Heart left ventricle (tissue), 16 donors: ENCODE measurements around the gene PHF2. TPM values are rescaled to one million over a fixed set of nuclear protein-coding genes. Genes with fewer than 3 reads are reported as not detected.

ENCODE experiments used
- ATAC-seq, 4 donors: fragments of 200-7000 bp; cut with Tn5 transposase; one replicate each; pipeline ENCODE4 v1.9.1; 2020 to 2022; ENCODE audit warnings: moderate library complexity in 4 of 4, mild to moderate bottlenecking in 3 of 4, moderate number of reproducible peaks in 1 of 4
- DNase-seq, 5 donors: peaks; one replicate each; pipeline ENCODE4 v3.0.0-alpha.2; 2020
- H3K27ac ChIP-seq, 12 donors: fragments of 200-600 bp; sonication (generic) in 4 of 12; one replicate each; pipeline versions ENCODE4 v1.5.0 to v1.8.0; 2016 to 2022; ENCODE audit warnings: mild to moderate bottlenecking in 2 of 12
- H3K27me3 ChIP-seq, 9 donors: fragments of 200-600 bp; sonication (generic) in 2 of 9; one replicate each; pipeline versions ENCODE4 v1.5.1 to v1.8.0; 2016 to 2022; ENCODE audit warnings: mild to moderate bottlenecking in 3 of 9
- H3K36me3 ChIP-seq, 9 donors: fragments of 200-600 bp; sonication (generic) in 2 of 9; one replicate each; pipeline versions ENCODE4 v1.5.0 to v1.8.0; 2018 to 2022; ENCODE audit warnings: mild to moderate bottlenecking in 2 of 9
- H3K4me1 ChIP-seq, 12 donors: fragments of 200-600 bp; sonication (generic) in 4 of 12; one replicate each; pipeline versions ENCODE4 v1.5.0 to v1.8.0; 2016 to 2022; ENCODE audit warnings: mild to moderate bottlenecking in 3 of 12
- H3K4me3 ChIP-seq, 12 donors: fragments of 200-600 bp; sonication (generic) in 4 of 12; one replicate each; pipeline versions ENCODE4 v1.5.0 to v1.8.0; 2017 to 2022; ENCODE audit warnings: mild to moderate bottlenecking in 9 of 12, moderate library complexity in 4 of 12
- H3K9me3 ChIP-seq, 12 donors: fragments of 200-600 bp; sonication (generic) in 4 of 12; one replicate each; pipeline versions ENCODE4 v1.5.0 to v1.8.0; 2016 to 2022; ENCODE audit warnings: mild to moderate bottlenecking in 1 of 12
- POLR2A ChIP-seq, 2 donors: fragments of 450-650 bp; IDR thresholded peaks; one replicate each; pipeline ENCODE4 v1.6.1; 2017; ENCODE audit warnings: antibody characterized with exemption in 2 of 2, mild to moderate bottlenecking in 2 of 2, moderate library complexity in 2 of 2
- WGBS, 4 donors: extraction: QIAGEN DNeasy Blood & Tissue Kit in 2 of 4; methylation state at CpG; one replicate each; pipeline versions ENCODE4 v1.1.5 to v1.1.7; 2013 to 2018; 5-methylcytosine and 5-hydroxymethylcytosine counted together
- intact Hi-C, 10 donors: fragments of 100-400 bp; cut with DNase I; formaldehyde crosslinking; loops; one replicate each; pipeline versions ENCODE4 v1.11.1 to v1.14.2; 2022
- polyA plus RNA-seq, 2 donors: library from polyadenylated mRNA; stranded (reverse); fragments of 200-250 nt; gene quantifications; one replicate each; pipeline ENCODE4 v1.2.3, GENCODE V29; 2013
- total RNA-seq, 9 donors: library from RNA; depleted of rRNA in 2 of 9; stranded (reverse); fragments of >200 nt in 2 of 9; fragmentation: NEBNext Ultra II Directional in 3 of 9; extraction: Animal tissue kit (Norgen Biotek cat#: 25700) in 3 of 9; gene quantifications; one replicate each; pipeline versions ENCODE4 v1.1.0 to v1.2.4, GENCODE V29; 2016 to 2023
- TF ChIP-seq, protein P1 (sequence below), 12 donors: fragments of 200-600 bp; sonication (generic) in 4 of 12; IDR thresholded peaks; one replicate each; pipeline versions ENCODE4 v1.5.0 to v1.8.0; 2018 to 2022; ENCODE audit warnings: antibody characterized with exemption in 12 of 12, mild to moderate bottlenecking in 5 of 12
- donor health status: ischemic (EF 13 %, LVEDD 7.1; RV severe dilation, severe dysfunction).
- donor health status: healthy with polysubstance abuse.
- donor health status: DM: no; HTN: yes; CAD: no.
- donor health status: DM: no; HTN: no; CAD: no.
- donor health status: ischemic (EF 25% LVEDD 6.9; RV normal size, moderate dysfunction).
- donor health status: ischemic (EF 25% LVEDD 5.7; RV mildly dilated, moderate dysfunction).
- donor health status: healthy.
- donor health status: DM: yes; HTN: yes; CAD: no.
- donor health status: ischemic (EF 35%, LVEDD 5.7; RV mildly dilated, moderate dysfunction).
- donor health status: nonischemic (EF 11% LVEDD 7.7; RV severe dilation, severe dysfunction).
- donor health status: DM: yes; HTN: yes; CAD: no.
- donor health status: PGD.
- donor health status: ischemic (EF 29% LVEDD 5.4; RV normal size, mild dysfunction).
- donor health status: nonischemic (EF 23%, LVEDD 6.1; RV moderate dilation, normal function).

PHF2 gene
- total and polyA plus RNA-seq, 11 donors = 18.8 to 37.2 (median 22.1) TPM

DNA sequence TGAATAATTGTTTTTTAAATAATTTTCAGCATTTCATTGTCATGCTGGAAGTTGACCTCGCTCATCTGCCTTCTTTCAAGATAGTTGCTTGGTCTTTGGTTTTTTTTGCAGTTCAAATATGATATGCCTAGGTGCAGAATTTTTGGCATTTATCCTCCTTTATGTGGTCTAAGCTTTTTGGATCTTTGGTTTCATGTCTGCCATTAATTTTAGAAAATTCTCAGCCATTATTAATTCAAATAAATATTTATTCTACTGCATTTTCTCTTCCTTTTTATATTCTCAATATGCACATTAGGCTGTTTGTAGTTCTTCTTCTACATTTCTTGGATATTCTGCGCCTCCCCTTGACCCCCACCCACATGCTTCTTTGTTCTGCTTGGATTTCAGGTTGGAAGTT lies 63.6 kb downstream of the PHF2 start:
- Histone ChIP-seq H3K36me3 (peaks cover 3 to 74% (median 48%) of the 10 kb centered on the region in 9 donors), H3K9me3 (peaks cover 0 to 29% (median 0%) of the 10 kb centered on the region in 12 donors), H3K4me3 (no peak overlapping the region), H3K4me1 (peaks cover 0 to 21% (median 1%) of the 10 kb centered on the region in 12 donors), H3K27ac (no peak overlapping the region), H3K27me3 (no peaks in the 10 kb centered on the region)
- TF ChIP-seq, protein P1, sequence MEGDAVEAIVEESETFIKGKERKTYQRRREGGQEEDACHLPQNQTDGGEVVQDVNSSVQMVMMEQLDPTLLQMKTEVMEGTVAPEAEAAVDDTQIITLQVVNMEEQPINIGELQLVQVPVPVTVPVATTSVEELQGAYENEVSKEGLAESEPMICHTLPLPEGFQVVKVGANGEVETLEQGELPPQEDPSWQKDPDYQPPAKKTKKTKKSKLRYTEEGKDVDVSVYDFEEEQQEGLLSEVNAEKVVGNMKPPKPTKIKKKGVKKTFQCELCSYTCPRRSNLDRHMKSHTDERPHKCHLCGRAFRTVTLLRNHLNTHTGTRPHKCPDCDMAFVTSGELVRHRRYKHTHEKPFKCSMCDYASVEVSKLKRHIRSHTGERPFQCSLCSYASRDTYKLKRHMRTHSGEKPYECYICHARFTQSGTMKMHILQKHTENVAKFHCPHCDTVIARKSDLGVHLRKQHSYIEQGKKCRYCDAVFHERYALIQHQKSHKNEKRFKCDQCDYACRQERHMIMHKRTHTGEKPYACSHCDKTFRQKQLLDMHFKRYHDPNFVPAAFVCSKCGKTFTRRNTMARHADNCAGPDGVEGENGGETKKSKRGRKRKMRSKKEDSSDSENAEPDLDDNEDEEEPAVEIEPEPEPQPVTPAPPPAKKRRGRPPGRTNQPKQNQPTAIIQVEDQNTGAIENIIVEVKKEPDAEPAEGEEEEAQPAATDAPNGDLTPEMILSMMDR (IDR thresholded peaks at IDR 0.05) = no peak
- no peak for TF ChIP-seq POLR2A (IDR thresholded peaks at IDR 0.05)
- DNase-seq = no peak
- intact Hi-C loops = no loop called here
- ATAC-seq = no peak
- 98 to 100% (median 99%) methylated on average over 2 of the region's 2 CpGs for whole genome bisulfite sequencing, 4 donors

DNA sequence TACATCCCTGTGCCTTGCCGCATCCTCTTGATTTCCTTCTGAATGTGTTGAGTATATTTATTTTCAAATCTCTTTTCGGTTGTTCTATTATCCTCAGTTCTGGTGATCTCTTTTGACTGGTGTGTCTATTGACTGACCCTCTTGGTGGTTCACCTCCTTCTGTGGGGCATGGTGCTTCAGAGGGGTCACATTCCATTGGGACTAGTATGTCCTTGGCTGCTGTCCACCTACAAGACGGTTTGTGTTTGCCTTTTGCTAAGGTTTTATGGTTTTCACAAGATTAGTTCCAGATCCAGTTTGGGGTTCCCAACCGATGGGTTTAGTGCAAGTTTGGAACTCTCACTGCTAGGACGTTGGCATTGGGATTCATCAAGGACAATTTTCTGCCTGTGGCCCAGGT lies 66.6 kb downstream of the PHF2 start:
- TF ChIP-seq, protein P1 (IDR thresholded peaks at IDR 0.05) = no peak
- H3K9me3 ChIP-seq = peaks cover 0 to 10% (median 0%) of the 10 kb centered on the region in 12 donors
- no peaks in the 10 kb centered on the region for H3K27me3 ChIP-seq
- H3K27ac ChIP-seq = no peak overlapping the region
- intact Hi-C loops = no loop called here
- no peak for ATAC-seq
- DNase-seq = no peak
- 81 to 83% (median 83%) methylated on average over 5 of the region's 5 CpGs for WGBS, 4 donors
- H3K4me1 ChIP-seq = peaks cover 0 to 18% (median 1%) of the 10 kb centered on the region in 12 donors
- H3K36me3 ChIP-seq = peaks cover 0 to 79% (median 49%) of the 10 kb centered on the region in 9 donors
- H3K4me3 ChIP-seq = no peak overlapping the region

DNA sequence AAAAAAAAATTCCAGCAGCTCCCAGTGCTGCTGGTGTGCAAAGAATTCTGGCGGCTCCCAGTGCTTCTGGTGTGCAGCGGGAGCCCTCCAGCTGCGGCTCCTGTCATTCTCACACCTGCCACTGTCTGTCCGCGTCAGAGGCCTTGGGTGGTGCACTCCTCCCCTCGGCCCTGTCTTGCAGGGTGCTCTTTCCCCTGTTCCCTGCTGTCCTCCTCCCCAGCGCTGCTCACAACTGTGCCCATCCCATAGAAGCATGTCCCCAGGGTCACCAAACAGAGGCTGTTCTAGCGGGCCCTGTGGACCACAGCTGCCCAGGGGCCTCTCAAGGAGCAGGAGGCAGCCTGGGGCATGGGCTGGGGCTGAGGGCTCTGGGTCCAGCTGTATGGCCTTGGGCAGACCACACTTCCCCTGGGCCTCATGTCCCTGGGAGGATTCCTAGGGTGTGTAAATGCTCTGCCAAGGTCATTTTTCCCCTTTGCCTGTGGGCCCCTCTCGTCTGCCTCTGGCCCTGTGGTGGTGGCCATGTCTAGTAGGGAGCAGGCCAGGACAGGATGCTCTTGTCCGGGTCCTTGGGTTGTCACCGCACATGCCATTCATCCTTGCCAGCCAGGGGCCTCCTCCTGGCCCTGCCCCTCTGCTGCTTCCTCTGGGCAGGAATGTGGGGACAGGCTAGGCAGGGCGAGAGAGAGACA lies 68.2 kb downstream of the PHF2 start:
- Histone ChIP-seq H3K9me3 (no peaks in the 10 kb centered on the region), H3K4me1 (peaks cover 0 to 18% (median 1%) of the 10 kb centered on the region in 12 donors), H3K4me3 (no peak overlapping the region), H3K36me3 (peaks cover 0 to 82% (median 50%) of the 10 kb centered on the region in 9 donors), H3K27ac (no peak overlapping the region), H3K27me3 (no peaks in the 10 kb centered on the region)
- ATAC-seq (peak in 3 of 4 donors; percentile 10 to 28 (median 11)), DNase-seq (peak in 2 of 5 donors; percentile 9 to 34)
- intact Hi-C loops = no loop called here
- 85 to 95% (median 91%) methylated on average over 9 to 12 of the region's 12 CpGs for WGBS, 4 donors
- no peak for TF ChIP-seq POLR2A (IDR thresholded peaks at IDR 0.05)
- TF ChIP-seq, protein P1 (IDR thresholded peaks at IDR 0.05) = no peak

DNA sequence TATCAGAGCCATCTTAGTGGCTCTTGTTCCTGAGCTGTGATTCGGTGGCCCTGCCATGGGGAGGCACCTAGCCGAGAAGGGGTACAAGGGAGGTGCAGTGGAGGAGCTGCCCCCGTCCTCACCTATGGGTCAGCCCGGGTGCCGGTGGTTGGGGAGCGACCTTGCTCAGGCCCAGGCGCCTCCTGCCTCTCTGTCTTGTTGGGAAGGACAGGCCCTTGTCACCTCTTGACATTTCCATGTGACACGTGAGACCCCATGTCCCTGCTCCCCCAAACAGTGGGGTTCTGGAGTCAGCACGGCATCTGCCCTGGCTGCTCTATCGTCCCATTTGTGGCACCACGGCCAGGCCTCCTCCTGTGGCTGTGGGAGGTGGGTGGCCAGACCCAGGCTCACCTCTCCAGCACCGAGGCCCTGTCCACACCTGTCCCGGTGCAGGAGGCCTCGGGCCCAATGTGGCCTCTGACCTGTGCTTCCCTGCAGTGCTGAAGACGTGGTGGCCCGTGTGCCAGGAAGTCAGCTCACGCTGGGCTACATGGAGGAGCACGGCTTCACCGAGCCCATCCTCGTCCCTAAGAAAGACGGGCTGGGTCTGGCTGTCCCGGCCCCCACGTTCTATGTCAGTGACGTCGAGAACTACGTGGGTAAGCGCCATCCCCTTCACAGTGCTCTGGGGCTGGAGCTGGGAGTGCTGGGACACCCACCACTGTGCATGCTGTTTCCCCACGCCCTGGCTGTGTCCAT lies 68.9 kb downstream of the PHF2 start:
- H3K27ac ChIP-seq = no peak overlapping the region
- peaks cover 4 to 83% (median 58%) of the 10 kb centered on the region in 9 donors for H3K36me3 ChIP-seq
- ATAC-seq (peak in 1 of 4 donors; percentile 18), DNase-seq (peak in 3 of 5 donors; percentile 4 to 54 (median 14))
- TF ChIP-seq POLR2A (IDR thresholded peaks at IDR 0.05) = no peak
- TF ChIP-seq, protein P1 (IDR thresholded peaks at IDR 0.05) = no peak
- H3K27me3 ChIP-seq = no peaks in the 10 kb centered on the region
- intact Hi-C loops = no loop called here
- H3K9me3 ChIP-seq = no peaks in the 10 kb centered on the region
- H3K4me1 ChIP-seq = peaks cover 0 to 18% (median 1%) of the 10 kb centered on the region in 12 donors
- 94 to 97% (median 95%) methylated on average over 19 to 28 of the region's 28 CpGs for whole genome bisulfite sequencing, 4 donors
- no peak overlapping the region for H3K4me3 ChIP-seq
